GM18951 (cell line): ENCODE data around the gene ATG10.

Source experiments
- POLR2A ChIP-seq: IDR thresholded peaks from 4 replicates; pipeline ENCODE4 v1.6.1; 2011; ENCODE audit warnings: mild to moderate bottlenecking; ENCODE audit not compliant: insufficient read length, insufficient read depth; ENCODE audit errors: extremely low read depth
- in situ Hi-C: fragments of 300-500 bp; cut with MboI; formaldehyde crosslinking; loops from one replicate; pipeline ENCODE4 v1.12.0; 2022; ENCODE audit warnings: low sequenced_read_pairs, mixed read lengths, inconsistent platforms; ENCODE audit not compliant: unreplicated experiment

Gene ATG10

GRCh38 chr5:82290908-82291307 lies 319.1 kb downstream of the ATG10 start:
- no peak for TF ChIP-seq POLR2A
- in situ Hi-C loops: no loop called here

- in situ Hi-C loops: no loop called here
- no peak for TF ChIP-seq POLR2A
These were observed 319.6 kb downstream of the ATG10 start for GRCh38 chr5:82291420-82291819.

DNA sequence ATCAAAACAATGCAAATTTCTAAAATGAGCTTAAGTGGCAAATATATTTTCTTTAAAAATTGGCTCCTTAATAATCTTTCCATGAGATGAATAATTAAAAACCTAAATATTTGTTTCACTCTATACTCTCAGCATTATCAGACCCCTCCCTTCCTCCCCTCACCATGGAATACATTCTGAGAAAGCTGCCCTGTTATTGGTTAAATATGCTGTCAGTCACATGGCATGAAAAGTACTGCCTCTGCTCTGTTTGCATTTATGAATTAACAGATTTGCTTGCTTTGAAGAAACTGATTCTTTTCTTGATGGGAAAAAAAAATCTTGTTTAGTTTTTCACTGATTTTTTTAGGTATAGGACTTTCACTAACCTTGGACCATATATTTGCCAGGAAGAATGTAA lies 323.3 kb downstream of the ATG10 start:
- in situ Hi-C loops: no loop called here
- TF ChIP-seq POLR2A: no peak

DNA sequence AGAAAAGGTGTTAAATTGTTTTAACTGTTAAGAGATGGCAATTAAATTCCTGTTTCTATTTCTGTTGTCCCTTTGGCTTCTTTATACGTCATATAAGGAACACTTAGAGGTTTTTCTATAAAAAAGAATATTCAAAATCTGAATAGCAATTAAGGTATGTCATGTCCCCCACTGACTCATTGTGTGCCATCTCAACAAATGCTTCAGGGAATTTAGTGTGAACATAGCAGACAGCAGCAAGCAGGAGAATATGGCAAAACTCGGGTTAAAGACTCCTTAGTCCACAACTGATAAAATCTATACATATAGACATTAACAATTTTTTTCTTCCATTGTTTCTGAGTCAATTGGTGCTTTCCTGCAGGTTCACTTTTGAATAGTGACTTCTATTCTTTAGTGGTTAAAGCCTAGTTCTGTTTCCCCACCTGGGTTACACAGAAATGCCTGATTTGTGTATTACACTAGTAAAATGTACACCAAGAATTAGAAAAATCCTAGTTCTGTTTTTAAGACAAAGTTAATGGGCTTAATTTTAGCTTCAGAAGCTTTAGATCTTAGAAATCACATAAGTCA lies 324.2 kb downstream of the ATG10 start:
- in situ Hi-C loops: no loop called here
- TF ChIP-seq POLR2A: no peak

GRCh38 chr5:82296929-82297328 lies 325.1 kb downstream of the ATG10 start:
- no peak for TF ChIP-seq POLR2A
- in situ Hi-C loops: no loop called here

- TF ChIP-seq POLR2A: no peak
- in situ Hi-C loops: no loop called here
These were observed 325.9 kb downstream of the ATG10 start for GRCh38 chr5:82297711-82298110.

DNA sequence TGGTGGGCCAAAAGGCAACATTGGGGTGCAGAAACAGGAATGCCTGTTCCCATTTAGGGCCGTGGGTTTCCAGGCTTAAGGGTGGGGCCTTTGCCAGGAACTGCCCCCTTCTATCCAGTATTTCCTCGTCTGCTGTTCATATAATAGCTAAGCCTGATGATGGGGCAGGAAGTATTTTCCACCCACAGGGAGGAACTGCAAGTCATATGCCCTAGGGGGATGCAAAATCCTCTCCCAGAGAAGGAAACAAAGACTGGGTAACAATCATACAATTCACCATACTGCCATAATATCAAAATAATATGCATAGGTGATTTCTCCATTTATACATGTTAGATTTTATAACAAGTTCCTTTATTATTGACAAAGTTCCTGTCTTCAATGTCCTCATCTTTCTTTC lies 326.8 kb downstream of the ATG10 start:
- no peak for TF ChIP-seq POLR2A
- in situ Hi-C loops: no loop called here

GRCh38 chr5:82301190-82301589 lies 329.4 kb downstream of the ATG10 start:
- TF ChIP-seq POLR2A: no peak
- in situ Hi-C loops: no loop called here
